NCI-H187 (cell line): ENCODE data around the gene TAF3.
"Not testable (repeated sequence)": the region's sequence is repeated elsewhere in the genome, so short reads cannot be mapped to it uniquely, and the experiment has no call there.

Source experiments
- DNase-seq, 2 experiments: peaks; one replicate each; lab custom pipeline; 2025; lab: John Stamatoyannopoulos, UW

Gene TAF3

DNA sequence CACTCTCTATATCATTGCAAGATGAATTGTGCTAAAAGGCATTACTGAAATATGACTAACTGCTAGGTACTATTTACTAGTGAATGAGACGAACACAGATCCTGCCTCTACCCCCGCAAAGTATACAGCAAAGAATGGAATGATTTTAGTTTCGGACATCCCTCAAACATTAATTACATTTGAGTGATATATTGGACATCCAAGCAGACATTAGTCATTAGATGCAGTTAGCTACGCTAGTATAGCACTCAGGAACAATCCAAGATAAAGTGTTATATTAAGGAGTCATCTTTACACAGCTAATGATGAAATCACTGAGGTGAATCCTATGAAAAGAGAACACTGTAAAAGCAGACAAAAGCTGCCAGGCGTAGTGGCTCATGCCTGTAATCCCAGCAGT is 7.3 kb upstream of the TAF3 start:
- no peak for DNase-seq

DNA sequence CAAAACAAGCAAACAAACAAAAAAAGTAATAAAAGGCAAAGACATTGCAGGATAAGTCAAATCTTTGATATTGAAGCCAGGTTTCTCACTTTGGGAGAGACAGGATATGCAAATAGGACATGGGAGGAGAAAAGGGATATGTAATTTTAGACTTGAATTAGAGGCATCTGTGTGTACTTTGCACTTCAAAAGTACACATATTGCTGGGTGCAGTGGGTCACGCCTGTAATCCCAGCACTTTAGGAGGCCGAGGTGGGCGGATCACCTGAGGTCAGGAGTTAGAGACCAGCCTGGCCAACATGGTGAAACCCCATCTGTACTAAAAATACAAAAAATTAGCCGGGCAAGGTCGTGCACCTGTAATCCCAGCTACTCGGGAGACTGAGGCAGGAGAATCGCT is 6.6 kb upstream of the TAF3 start:
- not testable (repeated sequence) for DNase-seq

GRCh38 chr10:7813481-7813880 is 4.8 kb upstream of the TAF3 start:
- DNase-seq, result no peak

DNA sequence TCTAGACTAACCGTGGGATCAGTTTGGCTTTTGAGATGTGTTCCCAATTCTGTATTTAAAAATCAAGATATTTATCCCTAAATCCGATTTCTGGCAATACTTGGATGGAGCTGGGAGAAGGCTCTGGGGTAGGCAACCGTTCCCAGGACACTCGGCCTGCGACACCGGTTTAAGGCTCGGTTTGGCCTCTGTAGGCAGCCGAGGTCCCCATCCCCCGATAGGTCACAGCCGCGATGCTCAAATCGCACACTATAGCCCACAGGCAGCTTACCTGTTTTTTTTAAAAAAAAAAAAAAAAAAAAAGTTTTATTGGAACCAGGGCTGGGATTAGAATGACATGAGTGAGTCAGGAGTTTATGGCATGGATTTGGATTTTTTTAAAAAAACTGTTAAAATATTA is 729 bp upstream of the TAF3 start:
- no peak for DNase-seq

- DNase-seq, result no peak
These were observed 366 bp upstream of the TAF3 start for GRCh38 chr10:7817984-7818294.

DNA sequence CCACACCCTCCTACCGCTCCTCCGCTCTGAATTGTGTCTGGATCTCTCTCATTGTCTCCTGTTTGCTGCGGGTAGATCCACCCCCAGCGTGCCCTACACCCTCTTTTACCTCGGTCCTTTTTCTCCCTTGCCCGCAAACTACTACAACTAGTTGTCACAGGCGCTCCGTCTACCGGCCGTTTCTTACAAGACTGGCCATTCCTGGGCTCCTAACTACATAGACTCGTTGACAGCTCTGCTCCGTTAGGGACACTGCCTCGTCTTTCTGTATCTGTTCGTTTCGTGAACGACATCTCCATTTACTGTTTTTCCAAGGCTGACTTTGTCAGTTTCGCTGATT is 786 bp downstream of the TAF3 start:
- no peak for DNase-seq

DNA sequence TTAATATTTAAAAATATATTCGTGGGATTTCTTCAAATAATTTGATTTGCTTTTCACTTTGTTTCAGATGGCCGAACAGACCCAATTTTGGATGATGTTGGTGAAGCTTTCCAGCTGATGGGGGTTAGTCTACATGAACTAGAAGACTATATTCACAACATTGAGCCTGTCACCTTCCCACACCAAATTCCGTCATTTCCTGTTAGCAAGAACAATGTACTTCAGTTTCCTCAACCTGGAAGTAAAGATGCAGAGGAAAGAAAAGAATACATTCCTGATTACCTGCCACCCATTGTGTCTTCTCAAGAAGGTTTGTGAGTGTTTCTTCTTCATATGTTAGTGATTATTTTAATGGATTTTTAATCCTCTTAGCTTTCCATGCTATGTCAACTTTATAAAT is 5.9 kb downstream of the TAF3 start:
- no peak for DNase-seq

DNA sequence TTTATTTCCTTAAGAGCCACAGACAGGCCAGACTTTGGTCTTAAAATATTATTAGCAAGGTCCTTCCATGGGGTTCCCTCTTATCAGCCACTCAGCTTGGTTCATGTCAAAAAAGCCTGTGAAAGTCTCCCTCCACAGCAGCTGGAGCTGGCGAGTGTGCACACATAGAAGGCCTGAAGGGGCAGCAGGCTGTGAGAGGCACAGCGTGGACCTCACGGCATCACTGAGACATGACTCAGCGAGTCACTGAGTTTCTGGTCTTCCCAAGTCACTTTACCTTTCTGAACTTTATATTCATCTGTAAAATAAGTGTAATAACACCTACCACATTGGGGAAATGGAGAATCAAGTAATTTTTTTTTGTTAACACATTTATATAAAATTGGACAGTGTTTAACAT is 8.7 kb downstream of the TAF3 start:
- no peak for DNase-seq

GRCh38 chr10:7829289-7829834 is 11.1 kb downstream of the TAF3 start:
- no peak for DNase-seq

DNA sequence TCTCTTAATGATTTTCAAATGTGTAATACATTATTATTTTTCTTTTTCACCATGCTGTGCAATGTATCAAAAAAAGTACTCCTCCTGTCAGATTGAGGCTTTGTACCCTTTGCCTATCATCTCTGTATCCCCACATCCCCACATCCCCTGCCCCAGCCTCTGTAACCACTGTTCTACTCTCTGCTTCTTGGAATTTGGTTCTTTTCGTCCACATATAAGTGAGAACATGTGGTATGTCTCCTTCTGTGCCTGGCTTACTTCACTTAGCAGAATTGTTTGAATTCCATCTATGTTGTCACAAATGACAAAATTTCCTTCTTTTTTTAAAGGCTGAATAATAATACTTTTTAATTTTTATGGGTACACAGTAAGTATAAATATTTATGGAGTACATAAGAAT is 13.8 kb downstream of the TAF3 start:
- DNase-seq, result no peak

- no peak for DNase-seq
These were observed 14.9 kb downstream of the TAF3 start for GRCh38 chr10:7833210-7833609.

GRCh38 chr10:7834262-7834661 is 16.0 kb downstream of the TAF3 start:
- DNase-seq, result no peak

- no peak for DNase-seq
These were observed 18.3 kb downstream of the TAF3 start for GRCh38 chr10:7836571-7836970.

DNA sequence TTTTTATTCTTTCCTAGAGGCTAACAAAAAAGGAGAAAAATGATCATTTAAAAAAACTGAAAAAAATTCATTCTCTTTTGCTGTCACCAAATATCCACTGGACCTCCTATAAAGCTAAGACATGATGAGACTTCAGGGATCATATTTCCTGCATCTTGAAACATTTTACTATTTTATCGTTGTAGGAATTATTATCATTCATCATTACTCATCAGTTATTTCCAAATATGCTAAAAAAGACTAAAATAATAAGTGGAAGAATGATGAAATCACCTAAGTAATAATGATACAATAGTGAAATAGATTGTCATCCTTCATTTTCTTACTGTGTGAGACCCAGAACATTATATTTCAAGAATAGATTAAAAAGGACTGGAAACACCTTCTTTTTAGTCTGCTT is 28.3 kb downstream of the TAF3 start:
- DNase-seq, result no peak

- DNase-seq, result no peak
These were observed 35.0 kb downstream of the TAF3 start for GRCh38 chr10:7853226-7853842.

GRCh38 chr10:7853890-7854289 is 35.6 kb downstream of the TAF3 start:
- DNase-seq, result no peak

- no peak for DNase-seq
These were observed 36.9 kb downstream of the TAF3 start for GRCh38 chr10:7855205-7855604.

GRCh38 chr10:7856678-7857077 is 38.4 kb downstream of the TAF3 start:
- no peak for DNase-seq

GRCh38 chr10:7857262-7857661 is 39.0 kb downstream of the TAF3 start:
- DNase-seq, result no peak

- DNase-seq, result no peak
These were observed 43.3 kb downstream of the TAF3 start for GRCh38 chr10:7861509-7862120.

DNA sequence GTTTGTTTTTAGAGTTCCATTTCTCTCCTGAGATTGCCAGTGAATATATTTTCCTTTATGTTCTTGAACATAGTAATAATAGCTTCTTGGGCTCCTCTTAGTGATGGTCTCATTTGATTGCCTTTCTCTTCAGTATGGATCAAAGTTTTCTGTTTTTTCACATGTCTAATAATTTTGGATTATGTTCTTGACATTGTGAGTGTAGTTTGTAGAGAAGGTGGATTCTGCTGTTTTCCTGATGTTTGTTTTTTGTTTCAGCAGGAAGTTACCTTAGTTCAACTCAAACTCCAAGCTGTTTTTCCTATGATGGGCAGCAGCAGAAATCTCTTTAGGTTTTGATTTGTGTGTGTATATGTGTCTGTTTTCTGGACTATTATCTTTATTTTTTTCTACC is 43.8 kb downstream of the TAF3 start:
- DNase-seq, result no peak

DNA sequence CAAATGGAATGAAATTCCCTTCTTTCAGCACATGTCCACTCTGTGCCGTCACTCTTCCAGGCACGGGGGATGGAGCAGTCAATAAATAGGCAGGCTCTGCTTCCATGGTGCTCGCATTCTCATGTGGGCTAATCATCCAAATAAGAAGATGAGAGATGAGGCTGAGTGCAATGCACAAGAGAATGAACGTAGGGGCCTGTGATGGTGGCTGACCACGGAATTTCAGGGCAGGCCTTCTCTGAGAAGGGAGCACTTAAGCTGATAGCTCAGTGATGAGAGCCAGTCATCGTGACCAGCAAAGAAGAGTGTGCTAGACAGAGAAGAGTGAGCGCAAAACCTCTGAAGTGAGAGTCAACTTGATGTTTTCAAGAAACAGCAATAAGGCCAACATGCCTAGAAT is 47.9 kb downstream of the TAF3 start:
- DNase-seq, result no peak

GRCh38 chr10:7872041-7872442 is 53.7 kb downstream of the TAF3 start:
- no peak for DNase-seq

DNA sequence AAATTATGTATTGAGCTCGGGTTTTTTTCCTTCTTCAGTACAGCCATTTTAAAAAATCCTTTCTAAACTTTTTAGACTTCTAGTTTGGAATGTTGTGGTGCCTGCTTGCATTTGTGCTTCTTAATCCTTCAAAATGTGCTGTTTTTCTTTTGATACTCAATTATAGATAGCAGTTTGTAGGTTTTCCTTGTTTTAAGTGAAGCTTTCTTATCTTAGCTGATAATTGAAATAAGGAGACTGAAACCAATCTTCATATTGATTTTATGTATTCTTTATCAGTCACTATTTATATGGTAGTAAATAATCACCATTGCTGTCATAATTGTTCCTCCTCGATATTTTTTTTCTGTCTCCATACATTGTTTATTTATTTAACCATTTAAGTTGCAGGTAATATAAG is 56.6 kb downstream of the TAF3 start:
- DNase-seq, result no peak
